Prostate gland (tissue), 2 donors: ENCODE data around the gene FRMD4B. TPM values are rescaled to one million over a fixed set of nuclear protein-coding genes. Genes with fewer than 3 reads are reported as not detected.

Experiments used
- DNase-seq: peaks from one replicate; pipeline ENCODE4 v3.0.0-alpha.2; 2019; ENCODE audit warnings: low spot score
- H3K27ac ChIP-seq, 2 donors: fragments of 200-600 bp; sonication (generic); 2 replicates each; pipeline ENCODE4 v1.5.1; 2017 to 2019
- H3K27me3 ChIP-seq: fragments of 200-600 bp; sonication (generic); replicated peaks from 2 replicates; pipeline ENCODE4 v1.5.1; 2019; ENCODE audit not compliant: insufficient read depth
- H3K36me3 ChIP-seq, 2 donors: fragments of 200-600 bp; sonication (generic); 1 replicate in 1 of 2; 2 replicates in 1 of 2; pipeline versions ENCODE4 v1.5.1 to v1.8.1; 2017 to 2019
- H3K4me1 ChIP-seq: fragments of 200-600 bp; sonication (generic); replicated peaks from 2 replicates; pipeline ENCODE4 v1.5.1; 2019
- H3K4me3 ChIP-seq, 2 donors: fragments of 200-600 bp; sonication (generic); 2 replicates each; pipeline ENCODE4 v1.5.1; 2017 to 2019
- H3K9me3 ChIP-seq: fragments of 200-600 bp; sonication (generic); 2 replicates; pipeline ENCODE4 v1.5.1; 2017
- POLR2A ChIP-seq: fragments of 450-650 bp; IDR thresholded peaks from one replicate; pipeline ENCODE4 v1.6.1; 2016; ENCODE audit warnings: antibody characterized with exemption, mild to moderate bottlenecking
- POLR2AphosphoS5 ChIP-seq: sonication (generic); formaldehyde crosslinking; IDR thresholded peaks from one replicate; pipeline ENCODE4 v1.6.1; 2017; ENCODE audit warnings: antibody characterized with exemption
- WGBS: methylation state at CpG from one replicate; pipeline ENCODE4 v1.1.5; 2018; 5-methylcytosine and 5-hydroxymethylcytosine counted together
- intact Hi-C: fragments of 100-400 bp; cut with DNase I; formaldehyde crosslinking; loops from one replicate; pipeline ENCODE4 v1.14.2; 2022
- total RNA-seq, 2 donors: library from RNA; depleted of rRNA; stranded (reverse); fragments of >200 nt; gene quantifications; one replicate each; pipeline ENCODE4 v1.1.0, GENCODE V29; 2016
- TF ChIP-seq, protein P1 (sequence below), 4 experiments: fragments of 200-600 bp in 2 of 4; fragments of 450-650 bp in 2 of 4; sonication (generic) in 2 of 4; IDR thresholded peaks; 1 replicate in 3 of 4; 2 replicates in 1 of 4; pipeline ENCODE4 v1.5.1; 2016 to 2019; ENCODE audit warnings: antibody characterized with exemption in 4 of 4, mild to moderate bottlenecking in 2 of 4, moderate library complexity in 2 of 4

FRMD4B gene
- total RNA-seq = 10 to 100 TPM; 31.0 to 41.4 TPM

- intact Hi-C loops = no loop called here
- TF ChIP-seq POLR2A (no peak), POLR2AphosphoS5 (no peak)
- TF ChIP-seq, protein P1, sequence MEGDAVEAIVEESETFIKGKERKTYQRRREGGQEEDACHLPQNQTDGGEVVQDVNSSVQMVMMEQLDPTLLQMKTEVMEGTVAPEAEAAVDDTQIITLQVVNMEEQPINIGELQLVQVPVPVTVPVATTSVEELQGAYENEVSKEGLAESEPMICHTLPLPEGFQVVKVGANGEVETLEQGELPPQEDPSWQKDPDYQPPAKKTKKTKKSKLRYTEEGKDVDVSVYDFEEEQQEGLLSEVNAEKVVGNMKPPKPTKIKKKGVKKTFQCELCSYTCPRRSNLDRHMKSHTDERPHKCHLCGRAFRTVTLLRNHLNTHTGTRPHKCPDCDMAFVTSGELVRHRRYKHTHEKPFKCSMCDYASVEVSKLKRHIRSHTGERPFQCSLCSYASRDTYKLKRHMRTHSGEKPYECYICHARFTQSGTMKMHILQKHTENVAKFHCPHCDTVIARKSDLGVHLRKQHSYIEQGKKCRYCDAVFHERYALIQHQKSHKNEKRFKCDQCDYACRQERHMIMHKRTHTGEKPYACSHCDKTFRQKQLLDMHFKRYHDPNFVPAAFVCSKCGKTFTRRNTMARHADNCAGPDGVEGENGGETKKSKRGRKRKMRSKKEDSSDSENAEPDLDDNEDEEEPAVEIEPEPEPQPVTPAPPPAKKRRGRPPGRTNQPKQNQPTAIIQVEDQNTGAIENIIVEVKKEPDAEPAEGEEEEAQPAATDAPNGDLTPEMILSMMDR (IDR thresholded peaks at IDR 0.05) = no peak
- Histone ChIP-seq H3K4me1 (no peaks in the 10 kb centered on the region), H3K27ac (peak within 1 kb of the TSS in 1 of 2 donors; percentile 20), H3K36me3 (no peaks in the 10 kb centered on the region), H3K27me3 (no peaks in the 10 kb centered on the region), H3K9me3 (no peaks in the 10 kb centered on the region), H3K4me3 (peak within 1 kb of the TSS; percentile 34 to 42)
- WGBS = 4% methylated on average over 35 of the region's 65 CpGs
- DNase-seq = peak; percentile 58
These were observed at the start of gene FRMD4B for GRCh38 chr3:69385723-69386555. FRMD4B (minus strand) TSS chr3:69386088; CDS start chr3:69385989, 99 bp downstream.

GRCh38 chr3:69433969-69434325, 48.1 kb upstream of the FRMD4B start:
- H3K4me1 ChIP-seq = no peaks in the 10 kb centered on the region
- 12% methylated on average over 4 of the region's 4 CpGs for WGBS
- TF ChIP-seq POLR2AphosphoS5 = no peak
- TF ChIP-seq, protein P1 (IDR thresholded peaks at IDR 0.05) = no peak
- no peak for TF ChIP-seq POLR2A
- H3K4me3 ChIP-seq = no peak overlapping the region
- H3K36me3 ChIP-seq = no peaks in the 10 kb centered on the region
- DNase-seq = no peak
- H3K27ac ChIP-seq = no peak overlapping the region
- intact Hi-C loops = no loop called here
- no peaks in the 10 kb centered on the region for H3K27me3 ChIP-seq
- H3K9me3 ChIP-seq = no peaks in the 10 kb centered on the region

DNA sequence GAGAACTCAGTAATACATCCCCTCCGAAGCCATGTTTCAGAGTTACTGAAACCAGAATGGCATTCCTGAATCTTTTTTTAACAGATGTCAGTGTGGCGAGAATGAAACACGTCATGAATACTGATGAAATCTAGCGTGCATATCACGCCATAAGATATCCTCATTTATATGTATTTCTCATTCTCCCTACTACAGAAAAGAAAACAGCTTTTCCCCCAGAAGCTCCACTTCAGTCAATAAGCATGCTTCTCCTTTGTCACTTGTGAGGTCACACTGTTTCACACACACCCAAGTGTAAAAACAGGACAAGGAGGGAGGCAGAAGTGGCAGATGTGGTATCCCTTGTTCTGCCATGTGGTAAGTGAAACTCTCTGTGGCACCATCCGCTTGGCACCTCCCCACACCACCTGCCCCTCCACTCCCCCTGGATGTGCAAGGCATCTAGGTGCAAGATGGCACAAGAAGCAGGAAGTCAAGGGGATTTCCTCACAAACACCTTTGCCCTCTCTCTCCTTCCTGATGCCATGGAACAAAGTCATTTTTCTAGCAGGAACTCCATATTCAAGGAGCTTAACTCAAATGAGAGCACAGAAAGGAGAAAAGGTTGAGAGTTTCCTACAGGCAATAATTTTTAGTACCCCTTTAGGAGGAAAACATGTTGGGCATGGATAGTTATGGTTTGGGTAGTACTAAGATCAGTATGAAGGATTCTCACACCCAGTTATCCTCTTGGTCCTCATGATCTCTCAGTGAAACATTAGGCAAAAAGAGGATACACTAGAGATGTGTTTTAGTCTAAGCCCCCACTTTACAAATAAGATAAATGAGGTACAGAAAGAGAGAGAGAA, 47.5 kb upstream of the FRMD4B start:
- no peaks in the 10 kb centered on the region for H3K36me3 ChIP-seq
- TF ChIP-seq POLR2A (no peak), POLR2AphosphoS5 (no peak)
- TF ChIP-seq, protein P1 (IDR thresholded peaks at IDR 0.05) = no peak
- no peaks in the 10 kb centered on the region for H3K9me3 ChIP-seq
- WGBS = 89% methylated on average over 6 of the region's 6 CpGs
- no peaks in the 10 kb centered on the region for H3K4me1 ChIP-seq
- H3K27ac ChIP-seq = no peak overlapping the region
- no peak for DNase-seq
- no peak overlapping the region for H3K4me3 ChIP-seq
- H3K27me3 ChIP-seq = no peaks in the 10 kb centered on the region
- intact Hi-C loops = no loop called here

DNA sequence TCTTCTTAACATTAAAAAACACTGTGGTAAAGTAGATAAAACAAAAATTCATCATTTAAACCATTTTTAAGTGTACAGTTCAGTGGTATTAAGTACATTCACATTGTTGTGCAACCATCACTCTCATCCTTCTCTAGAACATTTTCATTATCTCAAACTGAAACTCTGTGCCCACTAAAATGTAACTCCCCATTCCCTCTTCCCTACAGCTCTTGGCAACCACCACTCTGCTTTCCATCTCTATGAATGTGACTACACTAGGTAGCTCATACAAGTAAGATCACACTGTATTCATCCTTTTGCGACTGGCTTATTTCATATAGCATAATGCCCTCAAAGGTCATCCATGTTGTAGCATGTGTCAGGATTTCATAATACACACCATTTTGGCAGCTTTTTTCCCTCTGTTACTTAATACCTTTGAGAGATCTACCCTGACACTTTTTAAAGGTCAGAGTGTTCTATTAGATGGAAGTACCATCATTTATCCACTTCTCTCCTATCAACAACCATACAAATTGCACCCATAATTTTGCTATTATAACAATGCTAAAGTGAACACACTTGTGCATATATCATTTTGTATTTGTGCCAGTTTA, 42.9 kb upstream of the FRMD4B start:
- no peaks in the 10 kb centered on the region for H3K4me1 ChIP-seq
- no peaks in the 10 kb centered on the region for H3K36me3 ChIP-seq
- intact Hi-C loops = loop anchor here (5.0 kb wide), 2 partner anchors 266 to 306 kb away; partner anchors contain the start of gene LMOD3
- H3K27me3 ChIP-seq = no peaks in the 10 kb centered on the region
- H3K27ac ChIP-seq = no peak overlapping the region
- no peaks in the 10 kb centered on the region for H3K9me3 ChIP-seq
- no peak for DNase-seq
- WGBS = 100% methylated on average over 1 of the region's 1 CpG
- no peak overlapping the region for H3K4me3 ChIP-seq
- no peak for TF ChIP-seq POLR2A
- TF ChIP-seq, protein P1 (IDR thresholded peaks at IDR 0.05) = no peak
- TF ChIP-seq POLR2AphosphoS5 = no peak
